Measurements from ENCODE around the gene BBS1. TPM values are rescaled to one million over a fixed set of nuclear protein-coding genes. Genes with fewer than 3 reads are reported as not detected.

Gene BBS1
- total RNA-seq, 4 donors from 2014 or later: 83.2 to 200 (median 165) TPM

DNA sequence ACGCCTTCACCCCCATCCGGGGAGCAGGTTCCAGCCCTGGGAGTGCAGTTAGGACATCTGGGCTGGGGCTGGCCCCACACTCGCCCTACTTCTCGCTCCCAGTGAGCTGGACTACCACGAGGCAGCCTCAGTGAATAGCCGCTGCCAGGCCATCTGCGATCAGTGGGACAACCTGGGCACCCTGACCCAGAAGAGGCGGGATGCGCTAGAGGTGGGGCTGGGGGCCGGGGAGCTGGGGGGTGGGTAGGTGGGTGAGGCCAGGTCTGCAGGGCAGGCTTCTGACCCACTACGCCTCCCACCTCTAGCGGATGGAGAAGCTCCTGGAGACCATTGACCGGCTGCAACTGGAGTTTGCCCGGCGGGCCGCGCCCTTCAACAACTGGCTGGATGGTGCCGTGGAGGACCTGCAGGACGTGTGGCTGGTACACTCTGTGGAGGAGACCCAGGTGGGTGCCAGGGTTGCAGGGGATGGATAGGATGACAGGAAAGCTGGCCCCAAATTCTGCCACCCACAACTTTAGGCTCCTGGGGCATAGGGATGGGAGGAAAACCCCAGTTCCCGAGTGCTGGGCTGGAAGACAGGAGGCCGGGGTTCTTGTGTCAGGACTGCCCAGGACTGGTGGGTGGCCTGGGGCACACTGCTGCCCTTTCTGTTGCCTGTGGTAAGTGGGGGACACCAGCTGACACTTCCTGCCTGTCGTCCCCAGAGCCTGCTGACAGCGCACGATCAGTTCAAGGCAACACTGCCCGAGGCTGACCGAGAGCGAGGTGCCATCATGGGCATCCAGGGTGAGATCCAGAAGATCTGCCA lies 49.6 kb downstream of the BBS1 start:
- intact Hi-C loops (cut with DNase I): no loop called here
- Histone ChIP-seq H3K4me1 (peaks cover 8 to 13% of the 10 kb centered on the region in 2 donors), H3K27ac (no peak overlapping the region), H3K27me3 (no peaks in the 10 kb centered on the region), H3K4me3 (replicated peaks in 1 of 3) (no peak overlapping the region), H3K36me3 (no peaks in the 10 kb centered on the region), H3K9me3 (no peaks in the 10 kb centered on the region)
- DNase-seq: no peak
- 68 to 79% methylated on average over 19 to 20 of the region's 27 CpGs for WGBS, 2 donors
- TF ChIP-seq, protein P1, sequence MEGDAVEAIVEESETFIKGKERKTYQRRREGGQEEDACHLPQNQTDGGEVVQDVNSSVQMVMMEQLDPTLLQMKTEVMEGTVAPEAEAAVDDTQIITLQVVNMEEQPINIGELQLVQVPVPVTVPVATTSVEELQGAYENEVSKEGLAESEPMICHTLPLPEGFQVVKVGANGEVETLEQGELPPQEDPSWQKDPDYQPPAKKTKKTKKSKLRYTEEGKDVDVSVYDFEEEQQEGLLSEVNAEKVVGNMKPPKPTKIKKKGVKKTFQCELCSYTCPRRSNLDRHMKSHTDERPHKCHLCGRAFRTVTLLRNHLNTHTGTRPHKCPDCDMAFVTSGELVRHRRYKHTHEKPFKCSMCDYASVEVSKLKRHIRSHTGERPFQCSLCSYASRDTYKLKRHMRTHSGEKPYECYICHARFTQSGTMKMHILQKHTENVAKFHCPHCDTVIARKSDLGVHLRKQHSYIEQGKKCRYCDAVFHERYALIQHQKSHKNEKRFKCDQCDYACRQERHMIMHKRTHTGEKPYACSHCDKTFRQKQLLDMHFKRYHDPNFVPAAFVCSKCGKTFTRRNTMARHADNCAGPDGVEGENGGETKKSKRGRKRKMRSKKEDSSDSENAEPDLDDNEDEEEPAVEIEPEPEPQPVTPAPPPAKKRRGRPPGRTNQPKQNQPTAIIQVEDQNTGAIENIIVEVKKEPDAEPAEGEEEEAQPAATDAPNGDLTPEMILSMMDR (IDR thresholded peaks at IDR 0.05): no peak
- no peak for TF ChIP-seq POLR2A (IDR thresholded peaks at IDR 0.05)

GRCh38 chr11:66561178-66561974 lies 50.9 kb downstream of the BBS1 start:
- intact Hi-C loops (cut with DNase I): no loop called here

GRCh38 chr11:66561975-66562248 lies 51.5 kb downstream of the BBS1 start:
- no peaks in the 10 kb centered on the region for H3K9me3 ChIP-seq
- WGBS, 2 donors: 80 to 87% methylated on average over 5 to 9 of the region's 9 CpGs
- no peak overlapping the region for H3K4me3 ChIP-seq (replicated peaks in 1 of 3)
- intact Hi-C loops (cut with DNase I): no loop called here
- peaks cover 8% of the 10 kb centered on the region in 2 donors for H3K4me1 ChIP-seq
- no peaks in the 10 kb centered on the region for H3K27me3 ChIP-seq
- no peaks in the 10 kb centered on the region for H3K36me3 ChIP-seq
- no peak for DNase-seq
- H3K27ac ChIP-seq: no peak overlapping the region
- TF ChIP-seq, protein P1 (IDR thresholded peaks at IDR 0.05): no peak
- no peak for TF ChIP-seq POLR2A (IDR thresholded peaks at IDR 0.05)

More at GRCh38 chr11:66561178-66561974, 50.9 kb downstream of the BBS1 start:
- Histone ChIP-seq H3K27me3 (no peaks in the 10 kb centered on the region), H3K36me3 (no peaks in the 10 kb centered on the region), H3K4me1 (peaks cover 8 to 9% of the 10 kb centered on the region in 2 donors), H3K4me3 (replicated peaks in 1 of 3) (no peak overlapping the region), H3K9me3 (no peaks in the 10 kb centered on the region), H3K27ac (no peak overlapping the region)
- 79 to 83% methylated on average over 7 to 12 of the region's 14 CpGs for WGBS, 2 donors
- DNase-seq: no peak
- TF ChIP-seq POLR2A (IDR thresholded peaks at IDR 0.05): no peak
- TF ChIP-seq, protein P1 (IDR thresholded peaks at IDR 0.05): no peak

- DNase-seq: no peak
- peaks cover 8% of the 10 kb centered on the region in 2 donors for H3K4me1 ChIP-seq
- no peak overlapping the region for H3K27ac ChIP-seq
- H3K36me3 ChIP-seq: no peaks in the 10 kb centered on the region
- TF ChIP-seq, protein P1 (IDR thresholded peaks at IDR 0.05): no peak
- no peak for TF ChIP-seq POLR2A (IDR thresholded peaks at IDR 0.05)
- intact Hi-C loops (cut with DNase I): no loop called here
- H3K4me3 ChIP-seq (replicated peaks in 1 of 3): no peak overlapping the region
- no peaks in the 10 kb centered on the region for H3K27me3 ChIP-seq
- H3K9me3 ChIP-seq: no peaks in the 10 kb centered on the region
- 80 to 90% methylated on average over 2 of the region's 2 CpGs for WGBS, 2 donors
These were observed 51.8 kb downstream of the BBS1 start for GRCh38 chr11:66562275-66562674.
